Measurements from ENCODE around the gene CHSY3. TPM values are rescaled to one million over a fixed set of nuclear protein-coding genes. Genes with fewer than 3 reads are reported as not detected.

Gene CHSY3
- polyA plus RNA-seq, 4 donors = 0.33 to 2.0 TPM; not detected in 2

DNA sequence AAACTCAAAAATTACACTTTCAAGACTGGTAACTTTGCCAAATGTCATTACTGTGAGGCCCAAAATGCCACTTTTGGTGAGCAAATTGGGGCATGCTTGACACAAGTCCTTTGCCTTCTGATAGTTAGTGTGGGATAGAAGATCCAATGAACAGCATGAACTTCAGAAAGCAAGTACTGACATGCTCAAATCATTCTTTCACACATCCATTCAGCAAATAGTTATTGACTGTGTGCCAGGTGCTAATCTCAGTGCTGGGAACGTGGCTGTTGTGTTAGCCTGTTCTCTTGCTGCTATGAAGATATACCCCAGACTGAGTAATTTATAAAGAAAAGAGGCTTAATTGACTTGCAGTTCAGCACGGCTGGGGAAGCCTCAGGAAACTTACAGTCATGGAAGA is 247.0 kb downstream of the CHSY3 start:
- no peak overlapping the region for H3K27ac ChIP-seq (ENCODE audit: low read depth in 1 of 3, low read length in 2 of 3)
- H3K9me3 ChIP-seq (ENCODE audit: control insufficient read depth in 2 of 2, insufficient read depth in 1 of 2, low read depth in 1 of 2, low read length in 1 of 2) = no peaks in the 10 kb centered on the region
- no peak overlapping the region for H3K4me3 ChIP-seq (ENCODE audit: low read depth in 1 of 3, low read length in 3 of 3)
- no peaks in the 10 kb centered on the region for H3K27me3 ChIP-seq (ENCODE audit: control insufficient read depth in 3 of 3, insufficient read depth in 3 of 3, low read length in 3 of 3)
- FAIRE-seq (no peak), DNase-seq (no peak)
- WGBS, 3 donors = 23 to 41% (median 29%) methylated on average over 2 of the region's 2 CpGs
- no peaks in the 10 kb centered on the region for H3K4me1 ChIP-seq (ENCODE audit: control insufficient read depth in 3 of 3, insufficient read depth in 2 of 3, low read depth in 1 of 3, low read length in 2 of 3)
- no peaks in the 10 kb centered on the region for H3K36me3 ChIP-seq (ENCODE audit: control insufficient read depth in 3 of 3, insufficient read depth in 2 of 3, low read depth in 1 of 3, low read length in 3 of 3)

DNA sequence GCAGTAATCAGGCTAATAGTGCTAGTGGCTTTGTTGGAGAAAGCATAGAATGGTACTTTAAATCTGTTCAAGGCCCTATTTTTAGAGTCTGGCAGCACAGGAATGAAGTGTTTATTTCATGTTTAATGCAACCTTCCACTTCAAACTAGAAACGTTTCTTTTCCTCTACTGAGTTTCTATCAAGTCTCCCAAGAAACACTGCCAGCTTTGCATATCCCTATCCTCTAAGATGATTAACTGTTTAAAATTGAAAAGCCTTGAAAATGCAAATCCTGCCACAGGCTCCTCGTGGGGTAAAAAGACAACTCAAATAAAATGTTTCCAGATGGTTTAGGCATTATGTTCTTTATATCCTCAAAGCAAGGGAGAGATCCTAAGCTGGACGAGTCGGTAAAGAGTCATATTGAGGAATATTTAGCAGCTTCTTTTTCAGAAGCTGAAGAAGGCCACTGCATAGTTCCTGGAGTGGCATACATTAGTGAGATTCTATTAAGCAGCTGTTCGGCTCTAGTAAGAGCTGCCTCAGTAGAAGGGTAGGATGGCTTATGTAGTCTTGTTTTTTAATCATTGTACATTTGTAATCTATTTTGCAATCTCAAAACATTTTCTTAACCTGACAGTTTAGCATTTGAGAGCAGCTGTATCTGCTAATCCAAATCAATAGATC is 251.2 kb downstream of the CHSY3 start:
- H3K4me3 ChIP-seq (ENCODE audit: low read depth in 1 of 3, low read length in 3 of 3) = no peak overlapping the region
- WGBS, 3 donors = 50 to 59% (median 59%) methylated on average over 5 of the region's 5 CpGs
- no peaks in the 10 kb centered on the region for H3K27me3 ChIP-seq (ENCODE audit: control insufficient read depth in 3 of 3, insufficient read depth in 3 of 3, low read length in 3 of 3)
- H3K27ac ChIP-seq (ENCODE audit: low read depth in 1 of 3, low read length in 2 of 3) = no peak overlapping the region
- no peaks in the 10 kb centered on the region for H3K9me3 ChIP-seq (ENCODE audit: control insufficient read depth in 2 of 2, insufficient read depth in 1 of 2, low read depth in 1 of 2, low read length in 1 of 2)
- FAIRE-seq (no peak), DNase-seq (no peak)
- no peaks in the 10 kb centered on the region for H3K4me1 ChIP-seq (ENCODE audit: control insufficient read depth in 3 of 3, insufficient read depth in 2 of 3, low read depth in 1 of 3, low read length in 2 of 3)
- no peaks in the 10 kb centered on the region for H3K36me3 ChIP-seq (ENCODE audit: control insufficient read depth in 3 of 3, insufficient read depth in 2 of 3, low read depth in 1 of 3, low read length in 3 of 3)

DNA sequence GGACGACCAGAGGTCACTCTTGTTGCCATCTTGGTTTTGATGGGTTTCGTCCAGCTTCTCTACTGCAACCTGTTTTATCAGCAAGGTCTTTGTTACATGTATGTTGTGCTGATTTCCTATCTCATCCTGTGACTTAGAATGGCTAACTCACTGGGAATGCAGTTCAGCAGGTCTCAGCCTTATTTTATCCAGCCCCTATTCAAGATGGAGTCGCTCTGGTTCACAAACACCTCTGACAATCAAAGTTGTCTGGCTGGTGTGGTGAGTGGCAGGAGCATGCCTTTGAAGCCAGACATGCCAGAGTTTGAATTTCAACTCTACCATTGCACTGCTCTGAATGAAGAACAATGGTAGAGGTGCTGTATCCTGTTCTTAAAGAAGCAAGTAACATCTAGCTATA is 253.8 kb downstream of the CHSY3 start:
- Histone ChIP-seq H3K27ac (ENCODE audit: low read depth in 1 of 3, low read length in 2 of 3) (no peak overlapping the region), H3K9me3 (ENCODE audit: control insufficient read depth in 2 of 2, insufficient read depth in 1 of 2, low read depth in 1 of 2, low read length in 1 of 2) (no peaks in the 10 kb centered on the region), H3K4me1 (ENCODE audit: control insufficient read depth in 3 of 3, insufficient read depth in 2 of 3, low read depth in 1 of 3, low read length in 2 of 3) (no peaks in the 10 kb centered on the region), H3K4me3 (ENCODE audit: low read depth in 1 of 3, low read length in 3 of 3) (no peak overlapping the region), H3K27me3 (ENCODE audit: control insufficient read depth in 3 of 3, insufficient read depth in 3 of 3, low read length in 3 of 3) (no peaks in the 10 kb centered on the region), H3K36me3 (ENCODE audit: control insufficient read depth in 3 of 3, insufficient read depth in 2 of 3, low read depth in 1 of 3, low read length in 3 of 3) (no peaks in the 10 kb centered on the region)
- DNase-seq = no peak
- no peak for FAIRE-seq
- WGBS, 3 donors = 53 to 86% (median 61%) methylated on average over 3 of the region's 3 CpGs

DNA sequence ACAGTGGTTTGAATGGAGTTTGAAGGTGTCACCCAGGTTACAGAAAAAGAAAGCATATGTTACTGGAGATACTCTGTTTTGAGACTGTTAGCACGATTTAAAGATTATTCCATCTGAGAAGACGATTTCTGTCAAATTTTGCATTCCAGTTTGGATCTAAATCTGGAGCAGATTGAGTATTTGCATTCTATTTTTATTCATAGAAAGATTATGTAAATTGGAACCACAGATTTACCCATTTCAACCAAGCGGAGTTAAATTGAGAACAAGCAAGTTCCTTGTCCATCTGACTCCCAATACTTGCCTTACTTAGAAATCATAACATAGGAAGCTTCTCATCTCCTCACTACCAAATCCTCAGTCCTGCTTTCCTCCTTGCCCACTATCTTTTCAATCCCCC is 255.7 kb downstream of the CHSY3 start:
- Histone ChIP-seq H3K9me3 (ENCODE audit: control insufficient read depth in 2 of 2, insufficient read depth in 1 of 2, low read depth in 1 of 2, low read length in 1 of 2) (no peaks in the 10 kb centered on the region), H3K27ac (ENCODE audit: low read depth in 1 of 3, low read length in 2 of 3) (no peak overlapping the region), H3K27me3 (ENCODE audit: control insufficient read depth in 3 of 3, insufficient read depth in 3 of 3, low read length in 3 of 3) (no peaks in the 10 kb centered on the region), H3K4me3 (ENCODE audit: low read depth in 1 of 3, low read length in 3 of 3) (no peak overlapping the region), H3K4me1 (ENCODE audit: control insufficient read depth in 3 of 3, insufficient read depth in 2 of 3, low read depth in 1 of 3, low read length in 2 of 3) (no peaks in the 10 kb centered on the region), H3K36me3 (ENCODE audit: control insufficient read depth in 3 of 3, insufficient read depth in 2 of 3, low read depth in 1 of 3, low read length in 3 of 3) (no peaks in the 10 kb centered on the region)
- no peak for DNase-seq
- 86 to 87% (median 86%) methylated on average over 3 of the region's 3 CpGs for WGBS, 3 donors
- no peak for FAIRE-seq

DNA sequence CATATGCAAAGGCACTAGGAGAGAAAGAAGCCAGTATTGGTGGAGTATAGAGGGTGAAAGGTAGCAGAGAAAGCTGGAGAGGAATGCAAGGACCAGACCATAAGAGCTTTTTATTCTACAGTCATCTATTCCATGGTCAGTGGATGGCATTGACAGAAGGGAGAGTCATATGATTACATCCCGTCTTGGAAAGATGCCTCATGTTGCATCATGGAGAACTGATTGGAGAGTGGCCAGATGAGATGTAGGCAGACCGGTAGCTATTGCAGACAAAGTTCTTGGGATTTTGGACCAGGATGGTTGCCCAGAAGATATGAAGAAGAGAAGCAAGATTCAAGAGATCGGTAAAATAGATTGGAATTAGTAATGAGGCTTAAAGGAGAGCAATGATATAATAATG is 260.7 kb downstream of the CHSY3 start:
- Histone ChIP-seq H3K4me3 (ENCODE audit: low read depth in 1 of 3, low read length in 3 of 3) (no peak overlapping the region), H3K27me3 (ENCODE audit: control insufficient read depth in 3 of 3, insufficient read depth in 3 of 3, low read length in 3 of 3) (no peaks in the 10 kb centered on the region), H3K9me3 (ENCODE audit: control insufficient read depth in 2 of 2, insufficient read depth in 1 of 2, low read depth in 1 of 2, low read length in 1 of 2) (no peaks in the 10 kb centered on the region), H3K27ac (ENCODE audit: low read depth in 1 of 3, low read length in 2 of 3) (no peak overlapping the region), H3K36me3 (ENCODE audit: control insufficient read depth in 3 of 3, insufficient read depth in 2 of 3, low read depth in 1 of 3, low read length in 3 of 3) (no peaks in the 10 kb centered on the region), H3K4me1 (ENCODE audit: control insufficient read depth in 3 of 3, insufficient read depth in 2 of 3, low read depth in 1 of 3, low read length in 2 of 3) (no peaks in the 10 kb centered on the region)
- FAIRE-seq (no peak), DNase-seq (no peak)
- 76 to 85% (median 84%) methylated on average over 3 of the region's 3 CpGs for WGBS, 3 donors

DNA sequence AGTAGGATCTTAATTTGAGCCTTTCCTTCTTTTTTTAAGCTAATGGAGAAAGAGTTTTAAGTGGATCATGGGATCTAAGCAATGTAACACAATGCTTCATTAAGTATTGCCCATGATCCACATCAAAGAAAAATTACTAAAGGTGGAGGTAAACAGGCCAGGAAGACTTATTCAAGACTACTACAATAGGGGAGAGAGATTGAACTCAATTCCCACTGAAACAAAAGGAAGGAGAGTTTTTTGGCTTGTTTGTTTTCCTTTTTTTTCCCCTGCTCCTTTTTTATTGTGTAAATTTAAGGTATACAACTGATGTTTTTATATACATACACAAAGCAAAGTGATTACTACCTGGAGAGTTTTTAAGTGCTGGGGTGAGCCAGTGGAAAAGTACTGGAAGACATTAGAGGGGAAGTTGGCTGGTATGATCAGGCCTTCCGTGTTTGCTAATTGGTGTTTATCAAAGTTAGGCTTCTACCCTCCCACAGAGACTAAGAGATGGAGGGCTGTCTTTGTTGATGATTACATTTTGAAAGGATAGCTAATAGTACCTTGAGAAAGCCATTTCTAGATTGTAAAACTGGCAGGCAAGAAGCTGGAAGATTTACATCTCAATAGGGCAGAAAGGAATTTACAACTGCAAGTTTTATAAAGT is 262.7 kb downstream of the CHSY3 start:
- 24 to 63% (median 46%) methylated on average over 1 of the region's 1 CpG for WGBS, 3 donors
- Histone ChIP-seq H3K27me3 (ENCODE audit: control insufficient read depth in 3 of 3, insufficient read depth in 3 of 3, low read length in 3 of 3) (no peaks in the 10 kb centered on the region), H3K4me3 (ENCODE audit: low read depth in 1 of 3, low read length in 3 of 3) (no peak overlapping the region), H3K4me1 (ENCODE audit: control insufficient read depth in 3 of 3, insufficient read depth in 2 of 3, low read depth in 1 of 3, low read length in 2 of 3) (no peaks in the 10 kb centered on the region), H3K36me3 (ENCODE audit: control insufficient read depth in 3 of 3, insufficient read depth in 2 of 3, low read depth in 1 of 3, low read length in 3 of 3) (no peaks in the 10 kb centered on the region), H3K9me3 (ENCODE audit: control insufficient read depth in 2 of 2, insufficient read depth in 1 of 2, low read depth in 1 of 2, low read length in 1 of 2) (no peaks in the 10 kb centered on the region), H3K27ac (ENCODE audit: low read depth in 1 of 3, low read length in 2 of 3) (no peak overlapping the region)
- FAIRE-seq (no peak), DNase-seq (no peak)

DNA sequence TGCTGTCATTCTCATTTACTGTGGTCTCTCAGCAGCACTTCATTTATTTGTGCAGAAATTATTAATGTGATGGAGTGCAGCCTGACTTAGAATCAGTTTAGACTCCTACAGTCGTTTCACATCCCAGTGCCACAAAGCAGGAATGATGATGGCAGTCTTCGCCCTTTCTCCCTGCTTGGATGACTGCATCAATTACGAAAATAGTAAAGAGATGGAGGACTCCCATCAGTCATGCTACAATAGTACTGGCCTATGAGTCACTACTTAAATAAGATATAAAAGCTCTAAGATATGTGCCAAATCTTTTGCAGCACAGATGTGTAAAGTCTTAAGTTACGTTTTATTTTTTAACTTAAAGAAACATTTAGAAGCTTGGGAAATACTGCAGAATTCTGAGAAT is 263.9 kb downstream of the CHSY3 start:
- H3K9me3 ChIP-seq (ENCODE audit: control insufficient read depth in 2 of 2, insufficient read depth in 1 of 2, low read depth in 1 of 2, low read length in 1 of 2) = no peaks in the 10 kb centered on the region

DNA sequence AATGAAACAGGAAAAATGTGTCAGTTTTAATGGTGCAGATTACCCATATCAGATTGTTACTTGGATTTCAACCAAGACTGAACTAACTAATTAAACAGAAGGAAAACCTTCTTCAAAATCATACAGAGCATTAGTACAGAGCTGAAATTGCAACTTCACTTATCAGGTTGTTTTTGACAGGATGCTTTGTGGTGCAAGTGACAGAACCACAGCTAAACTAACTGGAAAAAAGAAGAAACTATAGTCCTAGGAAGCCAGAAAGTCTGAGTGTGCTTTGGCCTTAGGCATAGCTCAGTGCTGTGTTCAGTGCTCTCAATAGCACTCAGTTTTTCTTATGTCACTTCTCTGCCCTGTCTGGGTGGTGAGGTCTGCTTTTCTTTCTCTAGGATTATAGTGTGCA is 267.4 kb downstream of the CHSY3 start:
- no peaks in the 10 kb centered on the region for H3K9me3 ChIP-seq (ENCODE audit: control insufficient read depth in 2 of 2, insufficient read depth in 1 of 2, low read depth in 1 of 2, low read length in 1 of 2)
- no peaks in the 10 kb centered on the region for H3K36me3 ChIP-seq (ENCODE audit: control insufficient read depth in 3 of 3, insufficient read depth in 2 of 3, low read depth in 1 of 3, low read length in 3 of 3)
- DNase-seq (no peak), FAIRE-seq (no peak)
- H3K27ac ChIP-seq (ENCODE audit: low read depth in 1 of 3, low read length in 2 of 3) = no peak overlapping the region
- H3K4me1 ChIP-seq (ENCODE audit: control insufficient read depth in 3 of 3, insufficient read depth in 2 of 3, low read depth in 1 of 3, low read length in 2 of 3) = no peaks in the 10 kb centered on the region
- no peaks in the 10 kb centered on the region for H3K27me3 ChIP-seq (ENCODE audit: control insufficient read depth in 3 of 3, insufficient read depth in 3 of 3, low read length in 3 of 3)
- no peak overlapping the region for H3K4me3 ChIP-seq (ENCODE audit: low read depth in 1 of 3, low read length in 3 of 3)

More for the DNA sequence above, 263.9 kb downstream of the CHSY3 start:
- 66 to 67% (median 67%) methylated on average over 4 of the region's 4 CpGs for WGBS, 3 donors
- no peak overlapping the region for H3K4me3 ChIP-seq (ENCODE audit: low read depth in 1 of 3, low read length in 3 of 3)
- no peak for DNase-seq
- no peaks in the 10 kb centered on the region for H3K27me3 ChIP-seq (ENCODE audit: control insufficient read depth in 3 of 3, insufficient read depth in 3 of 3, low read length in 3 of 3)
- H3K27ac ChIP-seq (ENCODE audit: low read depth in 1 of 3, low read length in 2 of 3) = no peak overlapping the region
- FAIRE-seq = no peak
- no peaks in the 10 kb centered on the region for H3K36me3 ChIP-seq (ENCODE audit: control insufficient read depth in 3 of 3, insufficient read depth in 2 of 3, low read depth in 1 of 3, low read length in 3 of 3)
- H3K4me1 ChIP-seq (ENCODE audit: control insufficient read depth in 3 of 3, insufficient read depth in 2 of 3, low read depth in 1 of 3, low read length in 2 of 3) = no peaks in the 10 kb centered on the region

DNA sequence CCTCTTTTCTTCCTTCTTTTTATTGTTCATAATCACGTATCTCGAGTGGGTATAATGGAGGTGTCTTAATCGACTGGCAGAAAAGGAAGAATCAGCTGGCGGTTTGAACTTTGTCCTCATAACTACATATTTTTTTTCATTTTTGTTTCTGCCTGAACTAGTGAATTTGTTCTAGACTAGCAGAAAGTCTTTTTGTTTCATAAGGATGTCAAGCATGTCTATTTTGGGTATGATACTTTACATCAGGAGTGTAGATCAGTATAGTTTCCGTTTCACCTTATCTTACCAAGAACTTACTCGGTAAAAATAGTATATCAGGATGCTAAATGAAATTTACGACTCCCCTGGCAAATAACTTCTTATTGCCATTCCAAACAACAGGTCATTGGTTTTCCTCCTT is 278.9 kb downstream of the CHSY3 start:
- DNase-seq (no peak), FAIRE-seq (no peak)
- no peak overlapping the region for H3K27ac ChIP-seq (ENCODE audit: low read depth in 1 of 3, low read length in 2 of 3)
- H3K4me3 ChIP-seq (ENCODE audit: low read depth in 1 of 3, low read length in 3 of 3) = no peak overlapping the region
- H3K27me3 ChIP-seq (ENCODE audit: control insufficient read depth in 3 of 3, insufficient read depth in 3 of 3, low read length in 3 of 3) = no peaks in the 10 kb centered on the region
- no peaks in the 10 kb centered on the region for H3K4me1 ChIP-seq (ENCODE audit: control insufficient read depth in 3 of 3, insufficient read depth in 2 of 3, low read depth in 1 of 3, low read length in 2 of 3)
- WGBS, 3 donors = 68 to 84% (median 80%) methylated on average over 7 of the region's 7 CpGs
- H3K9me3 ChIP-seq (ENCODE audit: control insufficient read depth in 2 of 2, insufficient read depth in 1 of 2, low read depth in 1 of 2, low read length in 1 of 2) = peaks cover 0 to 2% of the 10 kb centered on the region in 2 donors
- H3K36me3 ChIP-seq (ENCODE audit: control insufficient read depth in 3 of 3, insufficient read depth in 2 of 3, low read depth in 1 of 3, low read length in 3 of 3) = no peaks in the 10 kb centered on the region

Data from small intestine (tissue), 7 donors.